Activated CD4-positive, alpha-beta T cell treated with anti-CD3 and anti-CD28 coated beads for 4 hours (primary cell): ENCODE measurements around the gene LIF.

ENCODE experiments used
- DNase-seq, 2 donors: peaks; one replicate each; pipeline ENCODE4 v3.0.0-alpha.2; 2020

LIF gene

DNA sequence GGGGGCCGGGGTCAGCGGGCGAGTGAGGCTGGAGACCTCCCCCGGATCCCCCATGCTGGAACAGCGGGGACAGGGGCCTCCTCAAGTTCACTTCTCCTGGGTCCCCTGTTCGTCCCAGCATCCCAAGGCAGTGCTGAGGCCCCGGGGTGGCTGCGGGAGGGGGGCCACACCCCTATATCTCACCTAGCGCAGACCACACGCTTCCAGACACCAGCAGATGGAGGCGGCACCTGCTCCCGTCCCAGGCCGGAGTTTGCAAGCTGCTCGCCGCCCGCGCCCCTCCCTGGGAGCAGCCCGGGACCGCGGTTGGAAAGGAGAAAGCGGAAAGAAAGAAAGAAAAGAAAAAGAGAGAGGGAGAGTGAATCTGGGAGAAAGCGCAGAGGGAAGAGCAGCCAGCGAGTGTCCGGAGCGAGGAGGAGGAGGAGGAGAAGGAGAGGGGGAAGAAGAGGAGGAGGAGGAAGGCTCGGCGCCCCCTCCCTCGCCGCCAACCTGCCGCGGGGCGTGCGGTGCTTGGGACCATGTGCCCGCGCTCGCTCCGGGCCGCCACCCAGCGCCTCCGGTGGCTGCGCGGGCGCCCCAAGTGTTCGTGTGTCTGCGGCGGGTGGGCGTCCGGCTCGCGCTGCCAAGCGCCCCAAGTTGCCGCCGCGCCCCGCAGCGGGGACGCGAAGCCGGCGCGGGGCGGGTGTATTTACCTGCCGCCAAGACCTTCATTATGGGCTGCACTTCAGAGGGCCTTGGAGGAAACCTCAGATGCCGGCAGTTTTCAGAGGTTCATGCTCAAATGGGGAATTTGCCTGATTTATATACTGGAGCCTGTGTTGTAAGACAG lies at the start of gene LIF:
LIF (minus strand) TSS at position 775 of the 829 bp plus-strand sequence; CDS start at position 711, 64 bp downstream.
- peak; percentile 49 to 66 for DNase-seq

DNA sequence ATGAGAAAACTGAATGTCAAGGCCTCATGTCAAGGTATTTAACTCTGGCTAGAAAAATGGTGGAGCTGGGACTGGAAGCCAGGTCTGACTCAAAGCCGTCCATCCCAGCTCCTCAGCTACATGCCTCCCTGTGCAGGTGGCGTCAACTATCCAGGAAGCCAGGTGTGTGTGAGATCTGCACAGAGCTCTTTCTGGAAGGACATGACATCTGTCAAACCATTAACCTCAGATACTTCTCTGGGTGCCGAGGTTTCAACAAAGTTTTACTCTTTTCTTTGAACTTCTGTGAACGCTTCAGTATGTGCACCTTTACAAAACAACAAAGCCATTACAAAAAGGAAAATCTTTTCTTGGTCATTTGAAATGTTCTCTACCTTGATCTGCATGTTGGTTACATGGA lies 49.8 kb upstream of the LIF start:
- DNase-seq, result no peak

DNA sequence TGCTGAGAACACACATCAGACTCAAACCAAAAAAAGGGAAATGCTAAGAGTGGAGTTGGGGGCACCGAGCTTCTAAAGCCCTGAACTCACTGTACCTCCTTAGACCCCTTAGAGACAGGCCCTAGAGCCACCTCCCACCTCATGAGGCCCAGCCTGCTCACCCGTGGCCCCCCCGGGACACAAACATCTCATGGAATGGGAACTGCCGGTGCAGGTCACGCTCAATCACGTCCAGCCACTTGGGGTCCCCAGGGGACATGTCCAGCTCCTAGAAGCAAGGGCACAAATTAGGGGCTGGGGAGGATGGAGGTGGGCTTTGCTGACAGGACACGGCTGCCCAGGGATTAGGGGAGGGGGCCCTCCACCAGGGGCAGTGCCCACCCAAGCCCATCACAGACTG lies 49.0 kb upstream of the LIF start:
- no peak for DNase-seq

DNA sequence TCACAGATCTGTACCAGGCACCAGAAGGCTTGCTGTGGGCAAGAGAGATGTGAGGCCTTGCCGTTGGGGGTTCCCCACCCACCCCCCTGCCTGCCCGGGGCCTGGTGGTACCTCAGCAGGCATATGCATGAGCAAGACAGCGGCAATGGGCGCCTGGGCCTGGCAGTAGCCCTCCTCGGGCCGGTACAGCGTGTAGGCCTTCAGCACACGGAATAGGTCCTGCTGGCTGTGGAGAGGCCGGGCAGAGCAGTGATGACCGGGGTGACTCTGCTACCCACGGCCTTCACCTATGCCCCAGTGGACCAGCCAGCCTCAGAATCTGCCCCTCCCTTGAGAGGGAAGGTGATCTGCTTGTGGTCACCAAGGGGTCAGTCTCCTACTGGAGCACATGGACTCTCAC lies 48.3 kb upstream of the LIF start:
- no peak for DNase-seq

DNA sequence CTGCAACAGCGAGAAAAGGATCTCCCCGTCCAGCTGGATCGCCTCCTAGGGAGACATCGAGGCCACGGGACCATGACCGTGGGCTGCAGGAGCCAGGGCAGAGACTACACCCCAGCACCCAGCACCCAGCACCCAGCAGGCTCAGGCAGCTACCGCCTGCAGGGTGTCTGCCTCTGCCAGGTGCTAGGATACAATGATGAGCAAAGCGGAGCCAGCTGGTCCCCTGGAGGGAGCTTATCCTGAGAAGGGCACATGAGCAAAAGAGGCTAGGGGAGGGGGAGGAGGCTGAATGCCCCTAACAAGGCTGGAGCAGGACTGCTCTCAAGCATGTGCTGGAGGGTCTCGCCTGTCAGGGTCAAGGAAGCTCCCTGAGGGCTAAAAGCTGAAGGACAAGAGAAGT lies 47.5 kb upstream of the LIF start:
- no peak for DNase-seq

DNA sequence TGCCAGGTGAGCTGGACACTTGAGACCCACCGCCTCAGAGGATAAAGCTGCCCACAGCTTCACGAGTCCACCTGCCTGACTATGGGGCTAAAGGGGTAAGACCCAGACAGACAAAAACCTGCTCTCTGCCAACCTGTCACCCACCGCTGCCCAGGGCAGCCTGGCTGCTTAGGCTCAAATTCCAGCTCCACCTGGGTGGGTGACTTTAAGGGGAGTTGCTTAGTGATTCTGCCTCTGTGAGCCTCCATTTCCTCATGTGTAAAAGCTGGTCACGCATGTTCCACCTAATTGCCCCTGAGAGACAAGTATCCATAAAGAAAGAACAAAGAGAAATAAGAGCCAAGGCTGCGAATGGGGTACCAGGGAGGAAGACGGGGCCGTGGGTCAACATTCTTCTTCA lies 46.5 kb upstream of the LIF start:
- no peak for DNase-seq

DNA sequence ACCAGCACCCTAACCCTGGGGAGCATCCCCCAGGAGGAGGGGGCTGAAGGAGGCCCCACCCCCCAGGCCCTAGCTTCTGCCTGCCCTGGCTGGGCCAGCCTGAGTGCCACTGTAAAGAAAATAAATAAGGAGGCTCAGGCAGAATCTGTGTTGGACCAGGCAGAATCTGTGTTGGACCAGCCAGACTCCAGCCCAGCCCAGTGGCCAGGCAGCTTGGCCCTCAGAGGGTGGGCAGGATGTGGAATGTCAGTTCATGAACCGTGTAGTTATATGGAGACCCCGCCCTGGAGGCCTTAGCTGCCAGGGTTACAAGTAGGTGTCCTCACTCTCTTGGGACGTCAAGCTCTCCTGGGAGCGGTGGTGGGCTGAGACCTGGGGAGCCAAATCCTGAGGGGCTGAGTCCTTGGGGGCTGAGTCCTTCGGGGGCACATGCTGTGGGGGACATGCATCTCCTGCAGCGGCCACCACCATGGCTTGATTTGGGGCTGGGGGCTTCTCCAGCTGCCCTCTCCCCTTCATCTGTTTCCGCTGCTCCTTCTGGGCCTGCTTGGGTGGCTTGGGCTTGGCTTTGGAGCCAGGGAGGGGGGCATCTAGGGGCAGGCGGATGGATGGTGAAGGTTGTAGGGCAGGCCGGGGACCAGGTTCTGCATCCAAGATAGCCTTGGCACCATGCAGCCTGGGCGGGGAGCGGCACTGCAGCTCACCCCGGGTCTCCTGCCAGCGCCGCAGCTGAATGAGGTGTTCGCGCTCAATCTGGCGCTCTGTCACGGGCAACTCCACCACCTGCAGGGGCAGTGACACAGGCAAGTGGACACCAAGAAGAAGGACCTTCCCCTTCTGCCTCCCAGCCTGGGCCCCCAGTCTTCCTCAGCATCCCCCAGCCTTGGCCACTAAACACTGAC lies 45.8 kb upstream of the LIF start:
- no peak for DNase-seq

DNA sequence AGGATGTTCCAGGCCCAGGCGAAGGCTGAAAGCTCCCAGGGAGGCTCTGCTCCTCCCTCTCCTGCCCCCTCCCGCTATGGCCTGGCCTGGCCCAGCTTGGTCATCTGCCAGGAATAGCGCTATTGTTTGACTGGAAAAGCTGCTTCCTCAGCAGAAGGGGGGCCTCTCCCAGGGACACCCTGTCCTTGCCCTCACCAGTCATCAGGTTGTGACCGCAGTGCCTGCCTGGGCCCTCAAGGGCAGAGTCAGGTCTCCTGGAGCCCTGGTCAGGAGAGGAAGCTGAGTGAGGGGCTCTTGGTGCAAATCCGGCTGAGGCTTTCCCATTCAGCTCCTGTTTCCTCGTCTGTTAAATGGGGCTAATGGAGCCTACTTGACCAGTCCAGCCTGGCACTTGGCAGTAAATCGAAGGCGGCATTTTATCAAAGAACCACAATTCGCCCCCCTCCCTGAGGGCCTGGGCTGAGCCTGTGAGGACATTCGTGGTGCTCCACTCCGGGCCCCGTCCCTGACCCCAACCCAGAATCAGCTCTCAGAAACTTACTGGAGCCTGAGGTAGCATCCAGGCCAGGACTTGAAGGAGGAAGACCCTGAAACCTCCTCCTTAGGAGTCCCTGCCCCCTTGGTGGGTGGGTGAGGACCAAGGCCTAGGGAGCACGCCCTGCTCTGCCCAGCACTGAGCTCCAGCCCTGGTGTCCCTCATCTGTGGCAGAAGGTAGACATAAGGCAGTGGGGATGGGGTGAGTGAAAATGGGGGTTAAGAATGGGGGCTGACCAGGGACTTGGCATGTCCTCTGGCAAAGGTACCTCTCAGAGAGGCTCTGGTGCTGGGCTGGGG lies 44.7 kb upstream of the LIF start:
- no peak for DNase-seq

DNA sequence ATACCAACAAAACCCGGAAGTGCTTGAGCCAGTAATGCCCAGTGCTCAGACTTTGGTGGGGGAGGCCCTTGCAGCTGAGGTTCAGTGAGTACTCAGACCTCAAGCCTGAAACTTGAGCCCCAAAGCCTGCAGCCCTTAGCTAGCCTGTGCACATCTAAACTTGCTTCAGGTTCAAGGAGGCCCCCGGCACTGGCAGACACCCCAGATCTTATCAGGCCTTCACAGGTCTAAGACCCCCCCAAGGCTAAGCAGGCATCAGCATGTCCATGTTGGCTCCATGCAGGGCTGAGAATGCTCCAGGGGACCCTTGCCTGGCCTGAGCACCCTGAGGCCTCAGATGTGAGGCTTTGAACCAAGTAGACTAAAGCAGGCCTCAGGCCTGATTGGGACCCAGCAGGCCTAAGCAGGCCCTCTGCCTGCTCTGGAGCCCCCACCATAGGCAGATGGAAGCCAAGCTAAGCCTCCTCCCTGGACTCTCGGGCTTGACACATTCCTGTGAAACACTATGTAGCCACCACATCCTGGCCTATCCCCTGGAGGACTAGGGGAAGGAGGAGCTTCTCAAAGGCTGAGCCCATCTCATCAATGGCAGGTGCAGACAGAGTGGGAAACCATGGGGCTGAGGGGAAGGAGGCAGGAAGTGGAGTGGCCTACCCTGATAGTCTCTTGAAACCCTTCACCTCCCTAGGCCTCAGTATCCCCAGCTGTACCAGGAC lies 43.9 kb upstream of the LIF start:
- no peak for DNase-seq

DNA sequence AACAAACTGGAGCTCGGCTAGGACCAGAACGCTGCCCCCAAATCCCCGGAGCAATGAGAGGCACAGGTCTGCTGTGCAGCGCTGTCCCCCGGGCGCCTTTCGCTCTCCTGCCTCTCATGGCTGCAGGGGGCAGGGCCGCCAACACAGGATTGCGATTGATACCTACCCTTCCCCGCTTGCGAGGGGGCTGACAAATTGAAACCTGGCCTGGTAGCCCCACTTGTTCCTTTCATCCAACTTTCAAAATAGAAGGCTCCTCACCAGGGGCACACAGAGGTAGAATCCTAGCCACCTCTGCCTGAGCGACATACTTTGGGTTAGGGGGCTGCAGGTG lies 43.4 kb upstream of the LIF start:
- no peak for DNase-seq

DNA sequence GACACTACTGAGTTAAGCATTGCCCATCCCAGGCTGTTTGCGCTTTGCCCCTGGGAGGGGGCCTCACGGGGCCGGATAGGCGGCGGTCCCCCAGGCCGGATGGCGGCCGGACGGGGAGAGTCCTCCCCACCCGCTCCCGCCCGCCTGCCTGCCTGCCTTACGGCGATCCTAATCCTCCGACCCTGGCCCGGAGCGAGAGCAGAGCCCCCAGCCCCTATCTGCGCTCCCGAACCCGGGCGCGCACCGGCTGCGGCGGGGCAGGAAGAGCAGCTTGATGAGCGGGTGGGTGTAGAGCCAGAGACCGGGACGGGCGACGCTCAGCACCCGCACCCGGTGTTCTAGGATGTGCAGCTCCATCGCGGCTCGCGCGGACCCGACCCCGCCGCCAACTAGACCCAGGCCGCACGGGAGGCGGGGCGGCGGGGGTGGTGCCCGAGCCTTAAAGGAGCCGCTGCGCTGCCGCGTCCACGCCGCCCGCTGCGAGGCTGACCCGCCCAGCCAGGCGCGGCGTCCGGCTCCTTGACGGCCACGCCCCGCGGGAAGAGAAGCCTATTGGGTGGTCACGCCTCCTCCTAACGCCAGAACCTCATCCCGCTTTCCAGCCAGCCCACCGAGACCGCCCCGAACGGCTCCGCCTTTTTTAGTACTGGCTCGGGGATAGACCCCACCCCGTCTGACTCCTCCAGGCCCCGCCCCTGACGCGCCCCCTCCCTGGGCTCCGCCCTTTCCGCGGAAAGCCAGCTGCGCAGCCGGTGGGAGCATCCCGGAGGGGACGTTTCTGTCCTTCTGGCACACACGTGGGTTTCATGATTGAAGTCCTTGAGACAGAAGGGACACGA lies 42.8 kb upstream of the LIF start, which contains the start of gene CASTOR1:
CASTOR1 (minus strand) TSS at position 365 of the 839 bp plus-strand sequence; CDS start at position 357, 8 bp downstream.
- peak; percentile 85 to 88 for DNase-seq

DNA sequence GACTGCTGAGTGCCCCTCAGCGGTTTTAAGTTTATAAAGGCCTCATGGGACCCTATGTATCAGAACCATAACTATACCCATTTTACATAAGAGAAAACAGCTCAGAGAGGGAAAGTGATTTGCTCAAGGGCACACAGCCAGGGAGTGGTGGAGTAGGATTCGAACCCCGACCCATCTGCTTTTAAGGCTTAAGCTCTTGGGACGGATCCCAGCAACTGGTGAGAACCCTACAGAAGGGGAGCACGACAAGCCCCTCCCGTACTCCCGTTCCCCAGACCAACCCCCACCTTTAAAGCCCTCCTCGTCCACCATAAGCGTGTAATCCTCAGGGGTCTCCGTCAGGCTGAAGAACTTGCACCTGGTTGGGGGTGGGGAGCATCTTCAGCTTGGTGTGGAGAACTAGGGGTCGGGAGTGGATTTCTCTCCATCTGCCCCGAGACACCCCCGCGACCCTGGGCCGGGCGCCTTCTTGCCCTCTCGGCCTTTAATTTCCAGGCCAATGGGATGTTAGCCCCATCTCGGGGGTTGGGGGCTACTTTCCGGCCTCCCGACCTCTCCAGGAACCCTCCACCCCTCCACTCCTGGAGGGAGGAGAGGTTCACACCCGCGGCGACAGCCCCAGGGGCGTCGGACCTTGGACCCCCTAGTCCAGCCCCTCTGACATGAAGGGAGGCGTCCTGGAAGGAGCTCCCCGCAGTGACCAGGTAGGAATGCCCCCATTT lies 42.0 kb upstream of the LIF start:
- no peak for DNase-seq

DNA sequence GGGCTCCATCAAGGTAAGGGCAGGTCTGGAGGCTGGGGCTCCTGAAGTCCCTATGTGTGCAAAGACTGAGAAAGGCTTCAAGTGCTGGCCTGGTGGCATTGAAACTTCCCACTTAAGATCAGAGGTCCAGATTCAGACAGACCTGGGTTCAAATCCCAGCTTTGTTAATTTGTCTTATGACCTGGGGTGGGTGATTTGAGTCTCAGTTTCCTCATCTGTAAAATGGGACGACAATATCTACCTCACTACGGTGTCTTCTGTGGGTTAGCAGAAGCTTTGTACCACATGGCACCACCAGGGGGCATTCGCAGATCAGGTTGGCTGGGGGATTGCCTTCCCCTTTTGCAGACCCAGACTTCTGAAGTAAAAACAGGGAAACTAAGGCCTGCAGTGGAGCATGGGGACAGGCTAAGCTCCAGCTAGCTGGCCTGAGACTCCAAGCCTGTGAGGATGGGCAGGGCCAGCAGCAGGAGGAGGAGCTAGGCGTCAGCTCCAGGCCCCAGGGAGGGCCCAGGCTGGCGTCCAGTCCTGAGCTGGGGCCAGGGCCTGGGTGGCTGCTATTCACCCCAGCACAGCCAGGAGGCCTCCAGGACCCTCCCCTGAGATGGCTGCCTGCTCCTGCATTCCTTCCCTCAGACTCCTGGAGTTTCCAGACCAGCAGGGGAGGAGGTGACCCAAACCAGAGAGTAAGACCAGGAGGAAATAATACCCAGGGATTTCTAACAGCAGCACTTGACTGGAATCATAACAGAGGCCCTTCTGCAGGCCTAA lies 41.3 kb upstream of the LIF start:
- peak; percentile 88 to 94 for DNase-seq

DNA sequence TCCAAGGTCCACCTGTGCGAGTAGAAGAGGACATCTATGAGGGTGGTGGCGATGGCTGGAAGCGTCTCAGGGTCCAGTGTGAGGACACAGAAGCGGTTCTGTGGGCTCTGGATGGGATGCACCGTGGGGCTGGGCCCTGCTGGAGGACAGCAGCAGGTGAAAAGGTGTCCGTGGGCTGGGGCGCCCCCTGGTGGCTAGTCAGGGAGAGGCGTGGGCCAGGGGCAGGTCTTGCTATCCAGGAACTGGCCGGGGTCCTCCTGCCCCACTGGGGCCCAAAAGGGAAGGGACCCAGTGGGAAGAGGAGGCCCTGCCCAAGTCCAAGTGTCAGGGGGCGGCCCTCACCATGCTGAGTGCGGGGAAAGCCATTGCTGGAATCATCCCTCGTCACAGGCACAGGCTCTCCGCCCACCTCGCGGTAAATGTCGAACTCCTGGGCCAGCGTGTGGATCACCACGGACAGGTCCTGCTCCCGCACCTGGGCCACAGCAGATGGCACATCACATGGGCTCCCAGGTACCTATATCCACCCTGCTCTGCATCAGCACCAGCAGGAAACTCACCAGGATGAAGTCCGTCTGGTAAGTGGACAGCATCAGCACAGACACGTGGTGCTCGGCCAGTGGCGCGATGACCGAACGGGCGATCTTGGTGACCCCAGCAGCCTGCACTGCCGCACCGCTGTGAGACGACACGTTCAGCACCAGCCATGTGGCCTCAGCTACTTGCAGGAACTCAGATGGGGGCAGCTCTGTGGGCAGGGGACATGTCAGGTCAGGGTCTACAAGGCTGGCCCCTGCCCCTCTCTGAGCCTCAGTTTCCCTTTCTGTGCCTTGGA lies 40.5 kb upstream of the LIF start:
- DNase-seq, result peak; percentile 81 to 89

DNA sequence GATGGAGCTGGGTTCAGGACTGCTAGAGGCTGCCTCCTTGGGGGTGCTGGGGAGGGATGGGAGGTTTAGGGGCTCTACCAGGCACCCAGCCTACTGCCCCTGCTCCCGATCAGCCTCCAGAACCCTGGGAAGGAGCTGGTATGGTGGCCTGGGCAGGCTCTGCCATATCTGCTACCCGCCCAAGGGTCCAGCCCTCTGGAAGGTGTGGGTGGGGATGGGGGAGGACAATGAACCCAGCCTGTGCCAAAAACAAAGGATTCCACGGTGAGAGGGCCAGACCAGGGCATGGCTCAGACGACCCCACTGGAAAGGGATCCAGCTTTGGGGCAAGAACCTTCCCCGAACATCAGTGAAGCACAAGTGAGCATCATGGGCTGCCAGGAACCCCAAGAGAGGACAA lies 39.8 kb upstream of the LIF start:
- no peak for DNase-seq

DNA sequence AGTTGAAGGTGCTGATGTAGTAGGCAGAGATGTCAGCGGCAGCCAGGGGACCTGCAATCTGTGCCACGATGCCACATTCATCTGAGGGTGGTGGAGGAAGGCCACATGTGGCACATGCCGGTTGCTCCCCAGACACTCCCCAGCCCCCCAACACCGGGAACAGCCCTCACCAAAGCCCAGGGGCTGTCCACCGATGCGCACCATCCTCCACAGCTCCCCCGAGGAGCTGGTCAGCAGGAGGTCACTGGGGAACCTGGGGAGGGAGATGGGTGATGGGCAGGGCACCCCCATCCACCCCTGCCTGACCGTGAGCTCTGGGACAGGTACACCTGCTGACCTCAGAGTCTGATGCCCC lies 39.3 kb upstream of the LIF start:
- no peak for DNase-seq

DNA sequence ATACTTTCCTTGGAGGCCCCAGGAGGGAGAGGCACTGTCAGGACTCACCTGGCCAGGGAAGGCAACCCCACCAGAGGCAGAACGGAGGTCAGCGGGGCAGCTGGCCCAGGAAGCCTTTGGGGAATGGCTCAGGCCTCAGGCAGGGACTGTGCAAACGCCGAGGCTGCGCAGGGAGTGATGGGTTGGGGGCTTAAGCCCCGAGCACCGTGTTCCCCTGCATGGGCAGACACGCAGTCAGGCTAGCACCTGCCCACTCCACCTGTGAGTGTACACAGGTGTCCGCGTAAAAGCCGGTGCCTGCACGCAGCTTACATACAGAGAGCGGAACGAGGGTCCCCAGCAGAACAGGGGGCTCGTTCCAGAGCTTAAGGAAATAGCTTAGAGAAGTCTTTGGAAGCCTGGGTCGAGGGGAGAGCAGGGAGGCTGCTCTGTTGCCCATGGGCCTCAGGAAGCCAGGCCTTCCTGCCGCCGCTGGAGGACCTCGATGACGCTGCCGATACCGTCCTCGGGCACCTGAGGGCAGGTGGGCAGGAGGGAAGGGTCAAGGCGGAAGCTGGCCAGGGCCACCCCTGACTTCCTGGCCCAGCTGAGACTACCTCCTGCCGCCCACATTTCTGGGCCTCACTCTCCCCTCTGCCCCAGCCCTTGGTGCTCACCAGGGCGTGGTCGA lies 38.8 kb upstream of the LIF start:
- DNase-seq, result no peak

DNA sequence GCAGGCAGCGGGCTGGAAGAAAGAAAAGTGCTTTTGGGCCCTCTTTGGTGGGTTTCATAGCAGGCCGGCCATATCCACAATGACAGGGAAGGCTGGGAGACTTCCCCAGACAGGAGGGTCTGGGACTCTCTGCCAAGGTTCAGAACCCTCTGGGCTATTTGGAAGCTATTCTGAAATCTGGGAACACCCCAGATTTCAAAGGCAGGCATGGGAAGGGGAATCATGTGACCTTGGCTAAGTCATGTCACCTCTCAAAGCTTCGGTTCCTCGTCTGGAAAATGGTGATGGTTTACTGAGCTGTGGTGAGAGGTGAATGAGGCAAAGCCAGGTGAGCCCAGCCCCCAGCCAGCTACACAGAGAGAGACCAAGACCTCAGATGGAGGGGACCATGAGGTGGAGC lies 38.1 kb upstream of the LIF start:
- no peak for DNase-seq

DNA sequence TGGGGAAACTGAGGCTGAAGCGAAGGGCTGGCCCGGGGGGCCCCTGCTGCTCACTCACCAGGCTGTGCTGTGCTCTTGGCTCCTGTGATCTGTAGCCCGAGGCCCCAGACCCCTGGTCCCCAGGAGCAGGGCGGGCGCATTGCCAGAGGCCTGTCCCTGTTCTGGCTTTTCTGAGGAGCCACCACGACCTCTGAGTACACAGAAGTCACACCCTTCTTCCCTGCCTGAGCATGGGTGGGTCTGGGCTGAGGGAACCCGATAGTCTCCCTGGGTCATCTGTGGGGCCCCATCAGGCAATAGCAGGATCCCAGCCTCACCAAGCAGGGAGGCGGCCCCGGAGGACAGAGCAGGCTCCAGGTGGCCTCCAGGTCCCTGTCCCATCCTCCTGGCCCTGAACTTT lies 37.6 kb upstream of the LIF start:
- no peak for DNase-seq
